K562 (cell line): ENCODE measurements around the gene MIER2. TPM values are rescaled to one million over a fixed set of nuclear protein-coding genes. Genes with fewer than 3 reads are reported as not detected.

Experiments used
- ATAC-seq: fragments of 200-7000 bp; cut with Tn5 transposase; 3 replicates; pipeline ENCODE4 v1.9.1; 2020; ENCODE audit warnings: moderate library complexity
- BruUV-seq: library from RNA; stranded (reverse); fragments of 400-500 nt; replicated peaks from 2 replicates; lab custom pipeline; 2021; lab: Mats Ljungman, UMichigan
- CTCF ChIA-PET: fragments of 300-600 bp; formaldehyde crosslinking; extraction: SDS; loops from one replicate; lab custom pipeline; 2021; ENCODE audit warnings: low intra/inter-chr PET ratio; lab: Yijun Ruan, JAX
- POLR2A ChIA-PET: fragments of 300-600, 350-650 bp; sonication (Branson Sonifier 250); formaldehyde crosslinking; extraction: SDS; loops from one replicate; lab custom pipeline; 2021; ENCODE audit warnings: antibody characterized with exemption, inconsistent platforms; lab: Yijun Ruan, JAX
- DNase-seq, 4 experiments: peaks; one replicate each; pipeline versions ENCODE4 v3.0.0 to v3.0.0-alpha.2; 2011 to 2018; ENCODE audit warnings: low spot score in 3 of 4, mixed read lengths in 3 of 4; ENCODE audit errors: extremely low read depth in 1 of 4
- FAIRE-seq: peaks from 2 replicates; lab custom pipeline; 2011; peaks lifted over from hg19 to GRCh38; lab: Jason Lieb, UNC
- H2AFZ ChIP-seq: 2 replicates; pipeline ENCODE4 v1.6.0; 2011; ENCODE audit warnings: low read depth, low read length, control low read depth, inconsistent platforms
- H3K27ac ChIP-seq: fragments of 200-600 bp; 3 replicates; pipeline ENCODE4 v1.8.0; 2011; ENCODE audit warnings: low read depth, mild to moderate bottlenecking, control low read depth, inconsistent platforms, low read length, moderate library complexity, mixed read lengths; ENCODE audit errors: extremely low read depth
- H3K27me3 ChIP-seq, 2 experiments: fragments of 300-600 bp in 1 of 2; 2 replicates in 1 of 2; 3 replicates in 1 of 2; pipeline versions ENCODE4 v1.6.0 to v1.8.0; 2011; ENCODE audit warnings: inconsistent platforms in 2 of 2, low read length in 2 of 2, mild to moderate bottlenecking in 1 of 2, mixed read lengths in 1 of 2, moderate library complexity in 1 of 2; ENCODE audit not compliant: control insufficient read depth in 2 of 2, insufficient read depth in 2 of 2
- H3K36me3 ChIP-seq: fragments of 300-600 bp; 3 replicates; pipeline ENCODE4 v1.8.0; 2011; ENCODE audit warnings: mild to moderate bottlenecking, low read length, inconsistent platforms; ENCODE audit not compliant: control insufficient read depth, insufficient read depth
- H3K4me1 ChIP-seq, 2 experiments: fragments of 200-600 bp in 1 of 2; replicated peaks in 1 of 2; 2 replicates in 1 of 2; 3 replicates in 1 of 2; pipeline versions ENCODE4 v1.5.1 to v1.8.0; 2011; ENCODE audit warnings: inconsistent platforms in 2 of 2, low read length in 2 of 2, mild to moderate bottlenecking in 1 of 2, mixed read lengths in 1 of 2, moderate library complexity in 1 of 2; ENCODE audit not compliant: control insufficient read depth in 2 of 2, insufficient read depth in 2 of 2
- H3K4me2 ChIP-seq: 2 replicates; pipeline ENCODE4 v1.6.1; 2011; ENCODE audit warnings: low read length, control low read depth, inconsistent platforms, mixed read lengths; ENCODE audit not compliant: insufficient read depth
- H3K4me3 ChIP-seq: fragments of 200-600 bp; sonication (generic), shearing (Covaris generic); 2 replicates; pipeline ENCODE4 v1.5.1; 2016; ENCODE audit warnings: control low read depth, inconsistent platforms
- H3K79me2 ChIP-seq: fragments of 200-600 bp; 3 replicates; pipeline ENCODE4 v1.8.0; 2011; ENCODE audit warnings: low read length, inconsistent platforms; ENCODE audit not compliant: control insufficient read depth, insufficient read depth
- H3K9ac ChIP-seq, 2 experiments: 2 replicates each; pipeline versions ENCODE4 v1.6.0 to v1.6.1; 2011; ENCODE audit warnings: low read depth in 2 of 2, low read length in 2 of 2, control low read depth in 1 of 2, inconsistent platforms in 1 of 2, mild to moderate bottlenecking in 1 of 2, mixed read lengths in 1 of 2; ENCODE audit not compliant: insufficient read depth in 1 of 2
- H3K9me1 ChIP-seq: one replicate; pipeline ENCODE4 v1.6.0; 2011; ENCODE audit warnings: inconsistent platforms, mild to moderate bottlenecking, low read length, moderate library complexity; ENCODE audit not compliant: control insufficient read depth, insufficient read depth
- H3K9me3 ChIP-seq: replicated peaks from 2 replicates; pipeline ENCODE4 v1.5.1; 2011; ENCODE audit warnings: low read depth, low read length, inconsistent platforms; ENCODE audit not compliant: control insufficient read depth, insufficient read depth
- H4K20me1 ChIP-seq: replicated peaks from 2 replicates; pipeline ENCODE4 v1.6.1; 2011; ENCODE audit warnings: low read length, inconsistent platforms, mixed read lengths; ENCODE audit not compliant: control insufficient read depth, insufficient read depth
- FOXO4 ChIP-seq: fragments of 450-650 bp; formaldehyde crosslinking; IDR thresholded peaks from 2 replicates; pipeline ENCODE4 v1.4.0; 2020; ENCODE audit warnings: mild to moderate bottlenecking, moderate library complexity
- RAD51 ChIP-seq: fragments of 450-650 bp; IDR thresholded peaks from 2 replicates; pipeline ENCODE4 v1.7.1; 2016; ENCODE audit warnings: low read depth, mild to moderate bottlenecking, borderline replicate concordance
- RBBP5 ChIP-seq: fragments of 200-600 bp; sonication (generic); IDR thresholded peaks from 2 replicates; pipeline ENCODE4 v1.6.1; 2012; ENCODE audit warnings: borderline replicate concordance, mild to moderate bottlenecking, low read length, control low read depth, inconsistent platforms; ENCODE audit not compliant: insufficient read depth, poor library complexity, severe bottlenecking
- THAP12 ChIP-seq: fragments of 250-450 bp; sonication (Bioruptor Pico); IDR thresholded peaks from 2 replicates; pipeline ENCODE4 v1.9.0; 2021; ENCODE audit warnings: mild to moderate bottlenecking, inconsistent platforms
- WGBS: fragments of 100-300 bp; shearing (Covaris generic); methylation state at CpG from one replicate; pipeline ENCODE4 v1.1.6; 2016; ENCODE audit warnings: low coverage, mixed read lengths; ENCODE audit not compliant: insufficient coverage; ENCODE audit errors: missing lambda C conversion rate; 5-methylcytosine and 5-hydroxymethylcytosine counted together
- in situ Hi-C: fragments of 300-500 bp; cut with MboI; formaldehyde crosslinking; loops from 4 replicates; pipeline ENCODE4 v1.15.0; 2018; ENCODE audit warnings: inconsistent platforms, mixed read lengths
- intact Hi-C: fragments of 100-400 bp; cut with micrococcal nuclease; formaldehyde crosslinking; loops from 2 replicates; pipeline ENCODE4 v1.14.2; 2022
- polyA plus RNA-seq, 8 experiments: library from polyadenylated mRNA; depleted of rRNA in 4 of 8; stranded (reverse) in 5 of 8; unstranded in 3 of 8; fragments of >200 nt; fragmentation: Nextera tagmentation in 2 of 8; fragmentation: Illumina TruSeq in 1 of 8; extraction: Ambion mirVana in 2 of 8; extraction: Trizol in 1 of 8; gene quantifications; 2 replicates each; pipeline versions ENCODE4 v1.2.1 to v1.2.3, GENCODE V29; 2011 to 2014; ENCODE audit warnings: inconsistent platforms in 1 of 8, missing spikeins in 1 of 8
- total RNA-seq, 7 experiments: library from RNA; depleted of rRNA in 6 of 7; stranded (reverse); fragments of >200 nt in 6 of 7; fragmentation: Illumina TruSeq in 2 of 7; extraction: Trizol in 2 of 7; gene quantifications; 2 replicates each; pipeline versions ENCODE4 v1.2.1 to v1.2.3, GENCODE V29; 2011 to 2021; ENCODE audit warnings: low replicate concordance in 1 of 7
- TF ChIP-seq, protein P1 (sequence below), 2 experiments: fragments of 450-650 bp; formaldehyde crosslinking in 1 of 2; IDR thresholded peaks; 2 replicates each; pipeline versions ENCODE4 v1.4.0 to v1.6.1; 2014 to 2020; ENCODE audit warnings: mild to moderate bottlenecking in 2 of 2, borderline replicate concordance in 1 of 2, low read depth in 1 of 2

MIER2 gene
- total and polyA plus RNA-seq, 9 of the 15 experiments (the other 6 are each of a cell fraction or from before 2014, with no cell fraction given), result 0.46 to 34.7 (median 15.6) TPM

DNA sequence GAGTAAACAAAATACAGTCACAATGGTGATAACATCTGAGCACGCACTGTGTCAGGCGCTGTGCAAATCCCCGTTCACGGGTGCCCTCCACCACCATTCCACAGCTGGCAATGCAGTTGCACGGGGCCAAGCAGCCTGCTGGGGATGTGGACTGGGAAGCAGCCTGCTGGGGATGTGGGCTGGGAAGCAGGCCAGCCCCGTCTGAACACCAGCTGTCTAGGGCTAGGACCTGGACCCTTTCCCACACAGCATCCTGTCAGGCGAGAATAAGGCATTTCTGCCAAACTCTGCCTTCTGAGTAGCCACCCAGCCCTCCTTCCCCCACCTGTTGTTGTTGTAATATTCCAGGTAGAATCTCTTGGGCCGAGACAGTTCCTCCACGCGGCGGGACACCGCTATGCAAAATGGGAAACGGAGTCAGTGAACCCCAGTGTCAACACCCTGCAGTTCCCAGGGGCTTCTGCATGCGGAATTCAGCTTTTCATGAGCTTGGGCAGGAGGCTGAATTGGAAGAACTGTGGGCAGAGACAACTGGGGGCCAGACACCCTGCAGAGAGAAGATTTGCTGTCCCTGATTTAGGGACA is 27.8 kb upstream of the MIER2 start (continued):
- TF ChIP-seq FOXO4 (CRISPR knock-in tag) (no peak), RBBP5 (no peak)

- no peak overlapping the region for H3K4me2 ChIP-seq
- peak; percentile 60 for TF ChIP-seq RAD51
- no peak for TF ChIP-seq THAP12 (CRISPR knock-in tag)
- TF ChIP-seq, protein P1, sequence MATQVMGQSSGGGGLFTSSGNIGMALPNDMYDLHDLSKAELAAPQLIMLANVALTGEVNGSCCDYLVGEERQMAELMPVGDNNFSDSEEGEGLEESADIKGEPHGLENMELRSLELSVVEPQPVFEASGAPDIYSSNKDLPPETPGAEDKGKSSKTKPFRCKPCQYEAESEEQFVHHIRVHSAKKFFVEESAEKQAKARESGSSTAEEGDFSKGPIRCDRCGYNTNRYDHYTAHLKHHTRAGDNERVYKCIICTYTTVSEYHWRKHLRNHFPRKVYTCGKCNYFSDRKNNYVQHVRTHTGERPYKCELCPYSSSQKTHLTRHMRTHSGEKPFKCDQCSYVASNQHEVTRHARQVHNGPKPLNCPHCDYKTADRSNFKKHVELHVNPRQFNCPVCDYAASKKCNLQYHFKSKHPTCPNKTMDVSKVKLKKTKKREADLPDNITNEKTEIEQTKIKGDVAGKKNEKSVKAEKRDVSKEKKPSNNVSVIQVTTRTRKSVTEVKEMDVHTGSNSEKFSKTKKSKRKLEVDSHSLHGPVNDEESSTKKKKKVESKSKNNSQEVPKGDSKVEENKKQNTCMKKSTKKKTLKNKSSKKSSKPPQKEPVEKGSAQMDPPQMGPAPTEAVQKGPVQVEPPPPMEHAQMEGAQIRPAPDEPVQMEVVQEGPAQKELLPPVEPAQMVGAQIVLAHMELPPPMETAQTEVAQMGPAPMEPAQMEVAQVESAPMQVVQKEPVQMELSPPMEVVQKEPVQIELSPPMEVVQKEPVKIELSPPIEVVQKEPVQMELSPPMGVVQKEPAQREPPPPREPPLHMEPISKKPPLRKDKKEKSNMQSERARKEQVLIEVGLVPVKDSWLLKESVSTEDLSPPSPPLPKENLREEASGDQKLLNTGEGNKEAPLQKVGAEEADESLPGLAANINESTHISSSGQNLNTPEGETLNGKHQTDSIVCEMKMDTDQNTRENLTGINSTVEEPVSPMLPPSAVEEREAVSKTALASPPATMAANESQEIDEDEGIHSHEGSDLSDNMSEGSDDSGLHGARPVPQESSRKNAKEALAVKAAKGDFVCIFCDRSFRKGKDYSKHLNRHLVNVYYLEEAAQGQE (IDR thresholded peaks at IDR 0.05; ENCODE audit: borderline replicate concordance), result peak; percentile 38; the same call in 1 of the 2 replicates
- TF ChIP-seq, protein P1 (CRISPR knock-in tag; IDR thresholded peaks at IDR 0.05; ENCODE audit: low read depth), result no peak
These were observed 27.0 kb upstream of the MIER2 start for GRCh38 chr19:371501-372168.

More at GRCh38 chr19:371501-372168, 27.0 kb upstream of the MIER2 start:
- H3K9me1 ChIP-seq, result no peaks in the 10 kb centered on the region
- no peak overlapping the region for H2AFZ ChIP-seq
- no peaks in the 10 kb centered on the region for H3K79me2 ChIP-seq
- ATAC-seq (peak; percentile 54), FAIRE-seq (peak; percentile 11), DNase-seq (no peak)
- intact Hi-C loops (no loop called here), in situ Hi-C loops (no loop called here)
- ChIA-PET POLR2A (interaction anchor here (0.6 to 1.3 kb wide), 3 partner anchors 8 to 201 kb away, joined by 3 to 6 read pairs (median 4); no protein-coding TSS in a partner anchor), CTCF (interaction anchor here (0.9 kb wide), 1 partner anchor 381 kb away, joined by 3 read pairs; no protein-coding TSS in a partner anchor)
- no peaks in the 10 kb centered on the region for H3K36me3 ChIP-seq
- WGBS, result 6% methylated on average over 15 of the region's 17 CpGs
- H3K4me1 ChIP-seq, result peaks cover 0 to 33% of the 10 kb centered on the region in 2 experiments; a peak in 2 of 5 replicates
- no peak overlapping the region for H3K27ac ChIP-seq
- H3K4me3 ChIP-seq, result no peak overlapping the region
- H3K9ac ChIP-seq, result no peak overlapping the region
- peaks cover 76 to 96% of the 10 kb centered on the region in 2 experiments for H3K27me3 ChIP-seq
- H3K9me3 ChIP-seq, result no peaks in the 10 kb centered on the region
- no TSS peak for BruUV-seq
- H4K20me1 ChIP-seq, result no peaks in the 10 kb centered on the region; the same call in 1 of the 2 replicates
